Activated naive CD4-positive, alpha-beta T cell treated with anti-CD3 and anti-CD28 coated beads for 36 hours (primary cell): ENCODE measurements around the gene RBPMS2. TPM values are rescaled to one million over a fixed set of nuclear protein-coding genes. Genes with fewer than 3 reads are reported as not detected.
A peak's percentile ranks its signal among the peaks of the same experiment; 100 is the strongest.

ENCODE experiments used
- CTCF ChIA-PET: fragments of 350-600 bp; sonication (Branson Sonifier 250); formaldehyde crosslinking; loops from one replicate; lab custom pipeline; 2021; ENCODE audit warnings: antibody characterized with exemption; lab: Charles Lee
- DNase-seq: peaks from one replicate; pipeline ENCODE4 v3.0.0-alpha.2; 2020
- H3K27ac Mint-ChIP-seq: one replicate; pipeline ENCODE4 v1.8.0; 2021; ENCODE audit warnings: mild to moderate bottlenecking, mixed read lengths
- H3K27me3 Mint-ChIP-seq: one replicate; pipeline ENCODE4 v1.8.0; 2021; ENCODE audit warnings: low read depth, mixed read lengths
- H3K36me3 Mint-ChIP-seq: one replicate; pipeline ENCODE4 v1.8.0; 2021; ENCODE audit warnings: low read depth, mixed read lengths
- H3K4me1 Mint-ChIP-seq: one replicate; pipeline ENCODE4 v1.8.0; 2021; ENCODE audit warnings: low read depth, mixed read lengths
- H3K4me3 Mint-ChIP-seq: one replicate; pipeline ENCODE4 v1.8.0; 2021; ENCODE audit warnings: mild to moderate bottlenecking, moderate library complexity, mixed read lengths
- H3K9me3 Mint-ChIP-seq: one replicate; pipeline ENCODE4 v1.8.0; 2021; ENCODE audit warnings: mixed read lengths
- intact Hi-C: fragments of 100-400 bp; cut with micrococcal nuclease; formaldehyde crosslinking; loops from one replicate; pipeline ENCODE4 v1.15.1; 2023
- total RNA-seq, 2 experiments: library from RNA; stranded (reverse); gene quantifications; one replicate each; pipeline ENCODE4 v1.2.3, GENCODE V29; 2021

The RBPMS2 gene
- total RNA-seq, 2 experiments from 2014 or later, result not detected

- CTCF ChIA-PET, result no interaction called here
- intact Hi-C loops, result no loop called here
- H3K4me1 Mint-ChIP-seq, result no peaks in the 10 kb centered on the region
- no peak for DNase-seq
- no peak overlapping the region for H3K4me3 Mint-ChIP-seq
- H3K9me3 Mint-ChIP-seq, result no peaks in the 10 kb centered on the region
- no peaks in the 10 kb centered on the region for H3K27me3 Mint-ChIP-seq
- H3K27ac Mint-ChIP-seq, result no peak overlapping the region
- H3K36me3 Mint-ChIP-seq, result no peaks in the 10 kb centered on the region
These were observed 36.9 kb downstream of the RBPMS2 start for GRCh38 chr15:64738226-64739095.

- DNase-seq, result no peak
- Mint-ChIP-seq H3K27me3 (peaks cover 3% of the 10 kb centered on the region), H3K27ac (no peak overlapping the region), H3K4me3 (no peak overlapping the region), H3K9me3 (no peaks in the 10 kb centered on the region), H3K36me3 (no peaks in the 10 kb centered on the region), H3K4me1 (peaks cover 3% of the 10 kb centered on the region)
- intact Hi-C loops, result no loop called here
- CTCF ChIA-PET, result interaction anchor here (0.6 to 9.8 kb wide), 9 partner anchors 47 to 323 kb away, joined by 3 to 205 read pairs (median 4); no protein-coding TSS in a partner anchor
These were observed 43.1 kb downstream of the RBPMS2 start for GRCh38 chr15:64732156-64732860.

- Mint-ChIP-seq H3K27me3 (peaks cover 3% of the 10 kb centered on the region), H3K4me1 (peaks cover 3% of the 10 kb centered on the region), H3K27ac (no peak overlapping the region), H3K36me3 (no peaks in the 10 kb centered on the region), H3K9me3 (no peaks in the 10 kb centered on the region), H3K4me3 (no peak overlapping the region)
- intact Hi-C loops, result loop anchor here (1.0 to 2.0 kb wide), 5 partner anchors 79 to 347 kb away; no protein-coding TSS in a partner anchor
- CTCF ChIA-PET, result interaction anchor here (1.2 to 9.8 kb wide), 6 partner anchors 11 to 277 kb away, joined by 3 to 205 read pairs (median 4); no protein-coding TSS in a partner anchor
- DNase-seq, result no peak
These were observed 43.6 kb downstream of the RBPMS2 start for GRCh38 chr15:64731805-64732151.

GRCh38 chr15:64731012-64731804, 44.2 kb downstream of the RBPMS2 start:
- H3K27me3 Mint-ChIP-seq, result peaks cover 3% of the 10 kb centered on the region
- DNase-seq, result peak; percentile 94
- no peak overlapping the region for H3K27ac Mint-ChIP-seq
- H3K36me3 Mint-ChIP-seq, result no peaks in the 10 kb centered on the region
- intact Hi-C loops, result loop anchor here (1.0 to 2.0 kb wide), 5 partner anchors 79 to 347 kb away; no protein-coding TSS in a partner anchor
- CTCF ChIA-PET, result interaction anchor here (0.5 to 9.8 kb wide), 17 partner anchors 10 to 277 kb away, joined by 3 to 205 read pairs (median 4); no protein-coding TSS in a partner anchor
- no peaks in the 10 kb centered on the region for H3K9me3 Mint-ChIP-seq
- no peak overlapping the region for H3K4me3 Mint-ChIP-seq
- peaks cover 3% of the 10 kb centered on the region for H3K4me1 Mint-ChIP-seq

GRCh38 chr15:64730151-64730550, 45.2 kb downstream of the RBPMS2 start:
- intact Hi-C loops, result loop anchor here (2.0 kb wide), 1 partner anchor 165 kb away; no protein-coding TSS in a partner anchor
- Mint-ChIP-seq H3K4me1 (peaks cover 3% of the 10 kb centered on the region), H3K27ac (no peak overlapping the region), H3K9me3 (no peaks in the 10 kb centered on the region), H3K27me3 (peaks cover 3% of the 10 kb centered on the region), H3K4me3 (no peak overlapping the region), H3K36me3 (no peaks in the 10 kb centered on the region)
- CTCF ChIA-PET, result interaction anchor here (0.6 to 9.8 kb wide), 11 partner anchors 11 to 479 kb away, joined by 3 to 205 read pairs (median 4); no protein-coding TSS in a partner anchor
- no peak for DNase-seq

DNA sequence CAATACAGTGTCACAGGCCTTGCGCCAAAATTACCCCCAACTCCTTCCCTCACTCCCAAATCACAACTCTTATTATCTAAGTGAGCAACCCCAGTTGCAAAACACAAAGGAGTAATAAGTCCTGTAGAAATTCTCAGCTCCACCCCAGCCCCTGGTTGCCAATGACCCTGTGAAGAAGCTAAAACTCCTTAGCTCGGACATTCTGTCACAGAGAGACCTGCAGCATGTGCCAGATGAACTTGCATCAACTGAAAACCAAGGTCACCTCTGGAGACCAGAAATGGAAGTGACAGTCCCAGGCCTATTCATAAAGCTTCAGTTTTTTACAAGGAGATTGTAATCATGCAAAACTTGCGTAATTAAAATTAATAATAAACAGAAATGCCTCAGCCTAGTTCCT, 55.2 kb downstream of the RBPMS2 start:
- H3K36me3 Mint-ChIP-seq, result no peaks in the 10 kb centered on the region
- no peak for DNase-seq
- no peak overlapping the region for H3K4me3 Mint-ChIP-seq
- no peaks in the 10 kb centered on the region for H3K9me3 Mint-ChIP-seq
- CTCF ChIA-PET, result interaction anchor here (0.7 to 3.7 kb wide), 6 partner anchors 8 to 90 kb away, joined by 3 to 10 read pairs (median 4); no protein-coding TSS in a partner anchor
- intact Hi-C loops, result no loop called here
- peaks cover 19% of the 10 kb centered on the region for H3K4me1 Mint-ChIP-seq
- H3K27me3 Mint-ChIP-seq, result no peaks in the 10 kb centered on the region
- no peak overlapping the region for H3K27ac Mint-ChIP-seq

- Mint-ChIP-seq H3K4me3 (no peak overlapping the region), H3K9me3 (no peaks in the 10 kb centered on the region), H3K36me3 (no peaks in the 10 kb centered on the region), H3K4me1 (peaks cover 19% of the 10 kb centered on the region), H3K27me3 (no peaks in the 10 kb centered on the region), H3K27ac (peak overlapping the region; percentile 41)
- intact Hi-C loops, result no loop called here
- CTCF ChIA-PET, result interaction anchor here (0.5 to 3.7 kb wide), 4 partner anchors 10 to 185 kb away, joined by 3 to 10 read pairs (median 6); no protein-coding TSS in a partner anchor
- DNase-seq, result peak; percentile 56
These were observed 57.5 kb downstream of the RBPMS2 start for GRCh38 chr15:64717735-64718495.

DNA sequence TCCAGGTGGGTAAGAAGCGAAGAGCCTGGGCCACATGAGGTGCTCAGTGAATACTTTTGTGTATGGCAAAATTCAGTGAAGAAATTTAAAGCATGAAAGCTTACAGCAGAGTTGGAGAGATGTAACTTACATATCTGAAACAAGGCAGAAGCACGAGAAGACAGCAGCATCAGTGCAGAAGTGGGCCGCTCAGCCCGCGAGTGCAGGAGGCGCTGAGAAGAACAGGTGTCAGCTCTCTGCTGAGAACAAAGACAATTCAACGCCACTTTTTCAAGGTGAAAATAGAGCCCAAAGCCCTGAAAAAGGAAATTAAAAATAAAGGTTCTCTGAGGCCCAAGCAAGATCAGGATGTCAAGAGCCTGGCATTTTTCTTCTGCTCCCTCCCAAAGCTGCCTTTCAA, 58.3 kb downstream of the RBPMS2 start:
- no peak for DNase-seq
- Mint-ChIP-seq H3K9me3 (no peaks in the 10 kb centered on the region), H3K36me3 (no peaks in the 10 kb centered on the region), H3K4me1 (peaks cover 19% of the 10 kb centered on the region), H3K27me3 (no peaks in the 10 kb centered on the region), H3K27ac (no peak overlapping the region), H3K4me3 (no peak overlapping the region)
- CTCF ChIA-PET, result interaction anchor here (0.6 to 3.7 kb wide), 5 partner anchors 11 to 563 kb away, joined by 3 to 10 read pairs (median 5); no protein-coding TSS in a partner anchor
- intact Hi-C loops, result no loop called here

GRCh38 chr15:64716452-64716851, 58.9 kb downstream of the RBPMS2 start:
- CTCF ChIA-PET, result interaction anchor here (0.6 to 1.6 kb wide), 5 partner anchors 12 to 562 kb away, joined by 3 to 5 read pairs (median 4); no protein-coding TSS in a partner anchor
- no peak overlapping the region for H3K27ac Mint-ChIP-seq

GRCh38 chr15:64713592-64713991, 61.8 kb downstream of the RBPMS2 start:
- Mint-ChIP-seq H3K9me3 (no peaks in the 10 kb centered on the region), H3K4me3 (no peak overlapping the region), H3K27me3 (no peaks in the 10 kb centered on the region), H3K27ac (no peak overlapping the region), H3K4me1 (peaks cover 16% of the 10 kb centered on the region), H3K36me3 (no peaks in the 10 kb centered on the region)
- CTCF ChIA-PET, result no interaction called here
- intact Hi-C loops, result no loop called here
- no peak for DNase-seq

More at GRCh38 chr15:64716452-64716851, 58.9 kb downstream of the RBPMS2 start:
- Mint-ChIP-seq H3K4me1 (peaks cover 19% of the 10 kb centered on the region), H3K36me3 (no peaks in the 10 kb centered on the region), H3K27me3 (no peaks in the 10 kb centered on the region), H3K4me3 (no peak overlapping the region), H3K9me3 (no peaks in the 10 kb centered on the region)
- DNase-seq, result no peak
- intact Hi-C loops, result no loop called here

GRCh38 chr15:64712353-64712752, 63.0 kb downstream of the RBPMS2 start:
- no peak for DNase-seq
- H3K27ac Mint-ChIP-seq, result no peak overlapping the region
- intact Hi-C loops, result no loop called here
- H3K4me3 Mint-ChIP-seq, result no peak overlapping the region
- H3K27me3 Mint-ChIP-seq, result no peaks in the 10 kb centered on the region
- CTCF ChIA-PET, result interaction anchor here (0.6 to 0.7 kb wide), 2 partner anchors 15 to 129 kb away, joined by 3 read pairs; no protein-coding TSS in a partner anchor
- H3K36me3 Mint-ChIP-seq, result no peaks in the 10 kb centered on the region
- H3K9me3 Mint-ChIP-seq, result no peaks in the 10 kb centered on the region
- H3K4me1 Mint-ChIP-seq, result peaks cover 5% of the 10 kb centered on the region
